ENCODE measurements around the gene SLC4A8.
"Not testable (repeated sequence)": the region's sequence is repeated elsewhere in the genome, so short reads cannot be mapped to it uniquely, and the experiment has no call there.

The SLC4A8 gene

DNA sequence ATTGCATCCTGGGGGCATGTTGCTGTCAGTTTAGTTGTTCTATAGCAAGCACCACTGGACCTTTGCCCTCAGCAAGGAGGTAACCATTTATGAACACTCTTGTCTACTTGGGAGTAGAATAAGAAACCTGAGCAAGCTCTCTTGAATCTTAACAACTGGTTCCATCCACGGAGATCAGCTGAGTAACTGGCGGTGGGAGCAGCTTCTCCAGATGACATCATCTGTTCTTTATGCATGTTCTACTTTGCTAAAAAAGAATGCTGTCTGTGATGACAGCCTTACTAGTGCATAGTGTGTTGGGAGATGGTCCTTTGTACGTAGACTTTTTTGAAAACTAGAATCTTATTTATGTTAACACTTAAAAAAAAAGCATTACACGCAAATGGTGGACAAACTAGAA, 17.7 kb downstream of the SLC4A8 start:
- TF ChIP-seq, protein P1, sequence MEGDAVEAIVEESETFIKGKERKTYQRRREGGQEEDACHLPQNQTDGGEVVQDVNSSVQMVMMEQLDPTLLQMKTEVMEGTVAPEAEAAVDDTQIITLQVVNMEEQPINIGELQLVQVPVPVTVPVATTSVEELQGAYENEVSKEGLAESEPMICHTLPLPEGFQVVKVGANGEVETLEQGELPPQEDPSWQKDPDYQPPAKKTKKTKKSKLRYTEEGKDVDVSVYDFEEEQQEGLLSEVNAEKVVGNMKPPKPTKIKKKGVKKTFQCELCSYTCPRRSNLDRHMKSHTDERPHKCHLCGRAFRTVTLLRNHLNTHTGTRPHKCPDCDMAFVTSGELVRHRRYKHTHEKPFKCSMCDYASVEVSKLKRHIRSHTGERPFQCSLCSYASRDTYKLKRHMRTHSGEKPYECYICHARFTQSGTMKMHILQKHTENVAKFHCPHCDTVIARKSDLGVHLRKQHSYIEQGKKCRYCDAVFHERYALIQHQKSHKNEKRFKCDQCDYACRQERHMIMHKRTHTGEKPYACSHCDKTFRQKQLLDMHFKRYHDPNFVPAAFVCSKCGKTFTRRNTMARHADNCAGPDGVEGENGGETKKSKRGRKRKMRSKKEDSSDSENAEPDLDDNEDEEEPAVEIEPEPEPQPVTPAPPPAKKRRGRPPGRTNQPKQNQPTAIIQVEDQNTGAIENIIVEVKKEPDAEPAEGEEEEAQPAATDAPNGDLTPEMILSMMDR (IDR thresholded peaks at IDR 0.05; ENCODE audit: low read depth, low read length) = no peak
- no peak for DNase-seq (ENCODE audit: extremely low read depth, low read depth)

- no peak for DNase-seq (ENCODE audit: extremely low read depth, low read depth)
- TF ChIP-seq, protein P1 (IDR thresholded peaks at IDR 0.05; ENCODE audit: low read depth, low read length) = no peak
Measured at GRCh38 chr12:51443573-51443972, 18.9 kb downstream of the SLC4A8 start.

DNA sequence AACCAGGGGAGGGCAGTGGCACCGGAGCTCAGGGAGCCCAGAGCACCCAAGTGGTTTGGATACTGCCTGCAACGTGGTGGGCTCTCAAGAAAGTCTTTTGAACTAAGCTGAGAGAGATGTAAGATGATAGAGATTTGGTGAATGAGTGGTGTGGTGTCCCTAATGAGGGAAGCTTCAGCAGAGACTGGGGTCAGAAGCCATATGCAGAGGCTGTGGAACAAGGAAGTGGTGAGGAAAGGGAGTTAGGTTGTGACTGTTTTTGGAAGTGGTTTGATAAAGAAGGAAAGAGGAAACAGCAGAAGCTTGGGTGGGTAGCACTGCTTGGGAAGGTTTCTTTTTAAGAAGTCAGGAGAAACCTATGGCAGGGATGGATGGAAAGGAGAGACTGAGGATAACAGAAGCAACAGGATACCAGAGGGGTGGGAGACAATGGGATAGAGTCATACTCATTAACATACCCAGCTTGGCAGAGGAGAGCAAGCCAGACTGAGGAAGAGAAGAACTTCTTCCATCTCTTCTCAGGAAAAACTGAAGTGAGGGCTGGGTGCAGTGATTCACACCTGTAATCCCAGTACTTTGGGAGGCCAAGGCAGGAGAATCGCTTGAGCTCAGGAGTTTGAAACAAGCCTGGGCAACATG, 24.1 kb downstream of the SLC4A8 start:
- no peak for DNase-seq (ENCODE audit: extremely low read depth, low read depth)
- TF ChIP-seq, protein P1 (IDR thresholded peaks at IDR 0.05; ENCODE audit: low read depth, low read length) = no peak

DNA sequence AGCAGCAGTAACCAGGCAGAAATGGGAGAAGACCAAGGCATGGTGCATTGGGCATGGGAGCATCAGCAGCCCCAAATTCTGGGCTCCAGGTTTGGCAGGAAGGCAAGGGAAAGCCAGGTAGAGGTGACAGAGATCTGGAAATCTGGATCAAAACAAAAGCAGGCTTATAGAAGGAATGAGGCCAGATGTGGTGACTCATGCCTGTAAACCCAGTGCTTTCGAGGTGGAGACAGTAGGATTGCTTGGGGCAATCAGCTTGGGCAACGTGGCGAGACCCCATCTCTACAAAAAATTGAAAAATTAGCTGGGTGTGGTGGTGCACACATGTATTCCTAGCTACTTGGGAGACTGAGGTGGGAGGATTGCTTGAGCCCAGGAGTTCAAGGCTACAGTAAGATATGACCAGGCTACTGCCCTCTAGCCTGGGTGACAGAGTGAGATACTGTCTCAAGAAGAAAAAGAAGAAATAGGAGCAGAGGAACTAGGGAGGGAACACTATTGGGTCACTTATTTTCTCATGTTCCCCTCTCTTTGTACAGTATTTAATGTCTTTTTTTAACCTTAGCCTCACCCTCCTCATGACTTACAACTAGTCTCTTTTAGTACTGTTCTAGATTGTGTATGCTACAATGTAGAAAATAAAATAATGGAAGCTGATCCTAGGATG, 25.1 kb downstream of the SLC4A8 start:
- DNase-seq (ENCODE audit: extremely low read depth, low read depth) = no peak
- TF ChIP-seq, protein P1 (IDR thresholded peaks at IDR 0.05; ENCODE audit: low read depth, low read length) = no peak

GRCh38 chr12:51450333-51450732, 25.7 kb downstream of the SLC4A8 start:
- TF ChIP-seq, protein P1 (IDR thresholded peaks at IDR 0.05; ENCODE audit: low read depth, low read length) = no peak

DNA sequence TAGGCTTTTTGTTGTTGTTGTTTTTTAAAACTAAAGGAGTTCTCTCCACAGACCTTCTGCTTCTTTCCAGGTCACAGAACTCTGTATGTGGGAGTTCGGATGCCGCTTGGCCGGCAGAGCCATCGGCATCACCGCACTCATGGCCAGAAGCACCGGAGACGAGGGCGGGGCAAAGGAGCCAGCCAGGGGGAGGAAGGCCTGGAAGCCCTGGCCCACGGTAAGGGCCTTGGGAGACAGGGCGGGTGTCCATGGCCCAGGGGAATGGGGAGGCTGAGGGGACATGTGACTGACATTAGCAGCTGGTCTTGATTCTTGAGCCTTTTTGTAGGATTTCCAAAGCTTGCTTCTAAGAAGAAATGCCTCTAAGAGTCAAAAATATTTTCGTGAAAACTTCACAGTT, 26.2 kb downstream of the SLC4A8 start:
- TF ChIP-seq, protein P1 (IDR thresholded peaks at IDR 0.05; ENCODE audit: low read depth, low read length) = no peak
- no peak for DNase-seq (ENCODE audit: extremely low read depth, low read depth)

More at GRCh38 chr12:51450333-51450732, 25.7 kb downstream of the SLC4A8 start:
- DNase-seq (ENCODE audit: extremely low read depth, low read depth) = no peak

DNA sequence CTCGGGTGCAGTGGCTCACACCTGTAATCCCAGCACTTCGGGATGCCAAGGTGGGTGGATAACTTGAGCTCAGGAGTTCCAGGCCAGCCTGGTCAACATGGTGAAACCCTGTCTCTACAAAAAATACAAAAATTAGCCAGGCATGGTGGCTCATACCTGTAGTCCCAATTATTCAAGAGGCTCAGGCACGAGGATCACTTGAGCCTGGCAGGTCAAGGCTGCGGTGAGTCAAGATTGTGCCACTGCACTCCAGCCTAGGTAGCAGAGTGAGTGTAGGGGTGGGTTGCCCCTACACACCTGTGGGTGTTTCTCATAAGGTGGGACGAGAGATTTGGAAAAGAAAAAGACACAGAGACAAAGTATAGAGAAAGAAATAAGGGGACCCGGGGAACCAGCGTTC, 29.4 kb downstream of the SLC4A8 start:
- DNase-seq (ENCODE audit: extremely low read depth, low read depth) = not testable (repeated sequence)

DNA sequence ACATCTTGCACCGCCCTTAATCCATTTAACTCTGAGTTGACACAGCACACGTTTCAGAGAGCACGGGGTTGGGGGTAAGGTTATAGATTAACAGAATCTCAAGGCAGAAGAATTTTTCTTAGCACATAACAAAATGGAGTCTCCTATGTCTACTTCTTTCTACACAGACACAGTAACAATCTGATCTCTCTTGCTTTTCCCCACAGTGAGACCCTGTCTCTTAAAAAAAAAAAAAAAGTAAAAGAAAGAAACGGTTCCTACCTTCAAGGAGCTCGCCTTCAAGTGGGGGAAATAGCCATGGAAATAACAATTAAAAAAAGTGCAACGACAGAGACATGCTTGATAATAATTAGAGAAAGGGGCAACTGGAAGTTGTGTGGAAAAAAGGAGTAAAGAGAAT, 30.4 kb downstream of the SLC4A8 start:
- DNase-seq (ENCODE audit: extremely low read depth, low read depth) = not testable (repeated sequence)
